Measurements from ENCODE around the gene PCSK4.

DNA sequence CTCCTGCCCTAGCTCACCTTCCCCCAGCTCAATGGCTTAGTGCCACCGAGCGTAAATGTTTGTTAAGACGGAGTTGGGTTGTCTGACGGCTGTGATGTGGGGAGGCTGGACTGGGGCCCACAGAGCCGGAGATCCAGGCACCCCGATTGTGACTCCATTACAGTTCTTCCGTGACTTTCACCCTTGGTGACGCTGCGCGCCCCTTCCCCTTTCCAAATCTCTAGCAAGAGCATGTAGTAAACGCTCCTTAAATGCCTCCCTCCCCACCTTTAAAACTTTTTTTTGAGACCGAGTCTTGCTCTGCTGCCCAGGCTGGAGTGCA lies 1.7 kb upstream of the PCSK4 start:
- TF ChIP-seq EP300 (IDR thresholded peaks at IDR 0.05) (no peak), POLR2A (IDR thresholded peaks at IDR 0.05) (no peak)
- TF ChIP-seq, protein P1, sequence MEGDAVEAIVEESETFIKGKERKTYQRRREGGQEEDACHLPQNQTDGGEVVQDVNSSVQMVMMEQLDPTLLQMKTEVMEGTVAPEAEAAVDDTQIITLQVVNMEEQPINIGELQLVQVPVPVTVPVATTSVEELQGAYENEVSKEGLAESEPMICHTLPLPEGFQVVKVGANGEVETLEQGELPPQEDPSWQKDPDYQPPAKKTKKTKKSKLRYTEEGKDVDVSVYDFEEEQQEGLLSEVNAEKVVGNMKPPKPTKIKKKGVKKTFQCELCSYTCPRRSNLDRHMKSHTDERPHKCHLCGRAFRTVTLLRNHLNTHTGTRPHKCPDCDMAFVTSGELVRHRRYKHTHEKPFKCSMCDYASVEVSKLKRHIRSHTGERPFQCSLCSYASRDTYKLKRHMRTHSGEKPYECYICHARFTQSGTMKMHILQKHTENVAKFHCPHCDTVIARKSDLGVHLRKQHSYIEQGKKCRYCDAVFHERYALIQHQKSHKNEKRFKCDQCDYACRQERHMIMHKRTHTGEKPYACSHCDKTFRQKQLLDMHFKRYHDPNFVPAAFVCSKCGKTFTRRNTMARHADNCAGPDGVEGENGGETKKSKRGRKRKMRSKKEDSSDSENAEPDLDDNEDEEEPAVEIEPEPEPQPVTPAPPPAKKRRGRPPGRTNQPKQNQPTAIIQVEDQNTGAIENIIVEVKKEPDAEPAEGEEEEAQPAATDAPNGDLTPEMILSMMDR (IDR thresholded peaks at IDR 0.05), result no peak
